GM12891 (cell line): ENCODE measurements around the gene ZNF467.

ENCODE experiments used
- POLR2A ChIP-seq: IDR thresholded peaks from 2 replicates; pipeline ENCODE4 v1.6.1; 2011; ENCODE audit warnings: low read depth, low read length, control low read depth
- POLR2AphosphoS5 ChIP-seq: IDR thresholded peaks from 2 replicates; pipeline ENCODE4 v1.6.1; 2011; ENCODE audit warnings: low read depth, low read length, control low read depth

GRCh38 chr7:149767068-149767467 lies 6.3 kb downstream of the ZNF467 start:
- no peak for TF ChIP-seq POLR2A
- no peak for TF ChIP-seq POLR2AphosphoS5
